ENCODE results near the gene PSD4.

DNA sequence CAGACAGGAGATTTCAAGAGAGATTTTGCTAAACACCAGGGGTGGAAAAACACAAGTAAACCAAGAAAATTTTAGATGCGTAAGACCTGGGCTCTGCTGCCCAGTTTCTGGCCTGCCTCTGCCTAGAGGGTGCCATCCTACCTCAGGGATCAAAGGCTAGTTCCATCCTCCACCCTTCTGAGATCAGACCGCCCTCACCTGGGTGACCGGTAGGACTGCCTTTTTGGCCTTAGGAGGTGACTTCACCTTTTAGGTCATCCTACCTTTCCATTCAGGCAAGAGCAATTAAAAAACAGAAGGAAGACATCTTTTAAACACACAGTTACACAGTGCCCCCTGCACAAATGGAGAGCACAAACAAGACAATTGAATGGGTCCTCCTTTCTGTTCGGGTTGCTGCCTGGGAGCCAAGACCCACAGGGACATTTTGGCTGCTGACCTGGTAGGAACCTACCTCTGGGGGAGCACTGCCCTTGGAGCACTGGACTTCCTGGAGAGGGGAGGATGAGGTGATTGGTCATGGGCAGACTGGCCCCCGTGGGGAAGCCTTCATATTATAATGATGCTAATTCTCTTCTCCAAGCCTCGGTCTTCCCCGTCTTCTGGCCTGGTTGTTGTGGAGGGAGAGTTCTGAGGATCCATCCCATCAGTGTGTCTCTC lies 3.1 kb downstream of the PSD4 start:
- TF ChIP-seq, protein P1, sequence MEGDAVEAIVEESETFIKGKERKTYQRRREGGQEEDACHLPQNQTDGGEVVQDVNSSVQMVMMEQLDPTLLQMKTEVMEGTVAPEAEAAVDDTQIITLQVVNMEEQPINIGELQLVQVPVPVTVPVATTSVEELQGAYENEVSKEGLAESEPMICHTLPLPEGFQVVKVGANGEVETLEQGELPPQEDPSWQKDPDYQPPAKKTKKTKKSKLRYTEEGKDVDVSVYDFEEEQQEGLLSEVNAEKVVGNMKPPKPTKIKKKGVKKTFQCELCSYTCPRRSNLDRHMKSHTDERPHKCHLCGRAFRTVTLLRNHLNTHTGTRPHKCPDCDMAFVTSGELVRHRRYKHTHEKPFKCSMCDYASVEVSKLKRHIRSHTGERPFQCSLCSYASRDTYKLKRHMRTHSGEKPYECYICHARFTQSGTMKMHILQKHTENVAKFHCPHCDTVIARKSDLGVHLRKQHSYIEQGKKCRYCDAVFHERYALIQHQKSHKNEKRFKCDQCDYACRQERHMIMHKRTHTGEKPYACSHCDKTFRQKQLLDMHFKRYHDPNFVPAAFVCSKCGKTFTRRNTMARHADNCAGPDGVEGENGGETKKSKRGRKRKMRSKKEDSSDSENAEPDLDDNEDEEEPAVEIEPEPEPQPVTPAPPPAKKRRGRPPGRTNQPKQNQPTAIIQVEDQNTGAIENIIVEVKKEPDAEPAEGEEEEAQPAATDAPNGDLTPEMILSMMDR (IDR thresholded peaks at IDR 0.05; ENCODE audit: poor library complexity) = no peak
- TF ChIP-seq EZH2 (IDR thresholded peaks at IDR 0.05; ENCODE audit: borderline replicate concordance) = no peak
